RWPE2 (cell line): Measurements from ENCODE around the gene ZNF160.

Experiments used
- ATAC-seq: fragments of 200-7000 bp; cut with Tn5 transposase; 3 replicates; pipeline ENCODE4 v1.9.1; 2021; ENCODE audit warnings: low read depth
- DNase-seq: peaks from one replicate; pipeline ENCODE4 v3.0.0-alpha.2; 2020; ENCODE audit warnings: low spot score
- H3K27ac ChIP-seq: fragments of 450-650 bp; 2 replicates; pipeline ENCODE4 v1.5.1; 2017; ENCODE audit warnings: mild to moderate bottlenecking; ENCODE audit not compliant: poor library complexity, severe bottlenecking
- H3K27me3 ChIP-seq: fragments of 250-450 bp; sonication (Bioruptor Pico); 2 replicates; pipeline ENCODE4 v1.5.1; 2021; ENCODE audit warnings: mild to moderate bottlenecking, moderate library complexity; ENCODE audit not compliant: insufficient read depth, poor library complexity, severe bottlenecking
- H3K36me3 ChIP-seq: fragments of 250-450 bp; sonication (Bioruptor Pico); 2 replicates; pipeline ENCODE4 v1.5.1; 2020; ENCODE audit warnings: low read depth, mild to moderate bottlenecking, moderate library complexity
- H3K4me1 ChIP-seq: fragments of 250-450 bp; sonication (Bioruptor Pico); 2 replicates; pipeline ENCODE4 v1.5.1; 2021; ENCODE audit warnings: mild to moderate bottlenecking, moderate library complexity; ENCODE audit not compliant: insufficient read depth, poor library complexity, severe bottlenecking
- H3K4me3 ChIP-seq: fragments of 250-450 bp; sonication (Bioruptor Pico); 2 replicates; pipeline ENCODE4 v1.5.1; 2021; ENCODE audit warnings: mild to moderate bottlenecking, moderate library complexity; ENCODE audit not compliant: severe bottlenecking
- H3K9me3 ChIP-seq: fragments of 250-450 bp; sonication (Bioruptor Pico); 2 replicates; pipeline ENCODE4 v1.5.1; 2021; ENCODE audit warnings: mild to moderate bottlenecking, moderate library complexity; ENCODE audit not compliant: severe bottlenecking
- TF ChIP-seq, protein P1 (sequence below): fragments of 450-650 bp; IDR thresholded peaks from one replicate; pipeline ENCODE4 v1.5.1; 2017; ENCODE audit warnings: mild to moderate bottlenecking, moderate library complexity; ENCODE audit not compliant: poor library complexity, severe bottlenecking

The ZNF160 gene

DNA sequence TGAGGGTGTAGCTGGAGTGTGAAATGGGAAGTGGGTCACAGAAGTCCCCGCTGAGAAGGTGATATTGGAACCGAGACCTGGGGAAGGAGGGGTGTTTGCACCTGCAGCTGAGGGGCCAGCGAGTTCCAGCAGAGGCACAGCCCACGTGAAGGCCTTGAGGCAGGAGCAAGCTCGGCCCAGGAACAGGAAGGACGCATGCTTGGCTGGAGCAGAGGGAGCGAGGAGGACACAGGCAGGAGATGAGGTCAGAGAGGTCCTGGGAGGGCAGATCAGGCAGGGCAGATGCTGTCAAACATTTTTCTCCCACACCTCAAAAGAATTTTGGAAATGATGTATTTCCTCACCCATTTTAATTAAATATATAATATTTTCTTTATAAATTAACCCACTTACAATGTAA is 20.2 kb upstream of the ZNF160 start:
- Histone ChIP-seq H3K27me3 (no peaks in the 10 kb centered on the region), H3K4me1 (no peaks in the 10 kb centered on the region), H3K27ac (no peak overlapping the region), H3K36me3 (no peaks in the 10 kb centered on the region), H3K4me3 (no peak overlapping the region), H3K9me3 (peaks cover 1% of the 10 kb centered on the region)
- no peak for ATAC-seq
- TF ChIP-seq, protein P1, sequence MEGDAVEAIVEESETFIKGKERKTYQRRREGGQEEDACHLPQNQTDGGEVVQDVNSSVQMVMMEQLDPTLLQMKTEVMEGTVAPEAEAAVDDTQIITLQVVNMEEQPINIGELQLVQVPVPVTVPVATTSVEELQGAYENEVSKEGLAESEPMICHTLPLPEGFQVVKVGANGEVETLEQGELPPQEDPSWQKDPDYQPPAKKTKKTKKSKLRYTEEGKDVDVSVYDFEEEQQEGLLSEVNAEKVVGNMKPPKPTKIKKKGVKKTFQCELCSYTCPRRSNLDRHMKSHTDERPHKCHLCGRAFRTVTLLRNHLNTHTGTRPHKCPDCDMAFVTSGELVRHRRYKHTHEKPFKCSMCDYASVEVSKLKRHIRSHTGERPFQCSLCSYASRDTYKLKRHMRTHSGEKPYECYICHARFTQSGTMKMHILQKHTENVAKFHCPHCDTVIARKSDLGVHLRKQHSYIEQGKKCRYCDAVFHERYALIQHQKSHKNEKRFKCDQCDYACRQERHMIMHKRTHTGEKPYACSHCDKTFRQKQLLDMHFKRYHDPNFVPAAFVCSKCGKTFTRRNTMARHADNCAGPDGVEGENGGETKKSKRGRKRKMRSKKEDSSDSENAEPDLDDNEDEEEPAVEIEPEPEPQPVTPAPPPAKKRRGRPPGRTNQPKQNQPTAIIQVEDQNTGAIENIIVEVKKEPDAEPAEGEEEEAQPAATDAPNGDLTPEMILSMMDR = no peak
- no peak for DNase-seq

DNA sequence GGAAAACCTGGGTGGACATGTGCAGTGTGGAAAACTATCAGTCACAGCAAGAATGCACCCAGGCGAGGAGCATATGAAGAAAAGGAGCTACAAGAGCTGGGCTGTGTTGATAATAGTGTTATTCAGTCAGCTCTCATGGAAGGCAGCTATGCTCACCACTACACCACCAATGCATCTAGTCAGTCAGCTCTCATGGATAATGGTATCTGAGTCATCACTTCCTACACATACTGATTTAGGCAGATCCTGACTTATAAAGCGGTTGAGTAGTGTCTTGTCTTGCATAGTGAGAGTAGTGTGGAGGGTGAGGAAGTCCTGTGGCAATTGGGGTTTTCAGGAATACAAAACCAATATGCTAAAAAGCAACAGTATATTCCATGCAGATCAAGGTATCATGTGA is 9.1 kb upstream of the ZNF160 start:
- no peaks in the 10 kb centered on the region for H3K9me3 ChIP-seq
- ATAC-seq = no peak

DNA sequence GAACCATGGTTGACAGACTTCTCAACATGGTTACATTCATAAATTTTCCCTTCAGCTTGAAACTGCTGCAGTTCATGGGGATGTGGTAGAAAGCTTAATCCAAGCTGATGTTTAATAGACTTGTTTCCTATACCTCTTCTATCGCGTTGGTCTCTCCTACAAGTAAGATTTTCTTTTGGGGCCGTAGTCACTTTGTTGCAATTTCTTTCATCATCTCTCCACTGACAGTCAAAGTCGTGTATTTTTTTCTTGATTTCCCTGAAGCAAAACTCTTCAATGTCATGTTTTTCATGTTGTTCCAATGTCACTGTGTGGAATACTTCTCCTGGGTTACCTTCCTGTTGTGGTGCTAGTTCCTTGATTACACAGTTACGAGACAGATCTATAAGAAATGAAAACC is 6.3 kb upstream of the ZNF160 start:
- ATAC-seq = no peak
- no peak overlapping the region for H3K27ac ChIP-seq

More for the DNA sequence above, 9.1 kb upstream of the ZNF160 start:
- TF ChIP-seq, protein P1 = no peak
- no peak for DNase-seq
- Histone ChIP-seq H3K4me3 (no peak overlapping the region), H3K27me3 (no peaks in the 10 kb centered on the region), H3K36me3 (peaks cover 13% of the 10 kb centered on the region; the same call in 1 of the 2 replicates), H3K27ac (no peak overlapping the region), H3K4me1 (no peaks in the 10 kb centered on the region)

DNA sequence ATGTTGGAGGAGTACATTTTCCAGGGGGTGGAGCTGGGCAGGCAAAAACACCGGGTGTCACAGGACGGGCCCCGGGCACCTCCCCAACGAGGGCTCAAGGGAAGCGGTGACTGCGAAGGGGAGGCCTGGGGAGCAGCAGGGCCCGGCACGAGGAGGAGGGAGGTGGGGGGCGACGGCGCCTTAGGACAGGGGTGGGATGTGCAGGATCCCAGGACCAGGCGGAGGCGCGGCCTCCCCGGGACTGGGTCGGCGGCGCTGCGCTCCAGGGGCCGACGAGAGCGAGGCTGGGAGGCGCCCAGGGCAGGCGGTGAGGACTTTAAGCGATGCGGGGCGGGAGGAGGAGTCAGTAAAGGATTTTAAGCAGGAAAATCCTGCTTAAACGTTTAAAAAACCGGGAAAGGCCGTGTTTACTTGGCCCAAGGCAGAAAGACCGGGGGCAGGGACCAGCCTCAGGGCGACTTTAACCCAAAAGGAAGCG is 427 bp downstream of the ZNF160 start:
- H3K36me3 ChIP-seq = peaks cover 21% of the 10 kb centered on the region
- ATAC-seq = peak; percentile 41

More for the DNA sequence above, 6.3 kb upstream of the ZNF160 start:
- H3K36me3 ChIP-seq = peaks cover 13% of the 10 kb centered on the region; the same call in 1 of the 2 replicates
- H3K9me3 ChIP-seq = no peaks in the 10 kb centered on the region
- no peaks in the 10 kb centered on the region for H3K27me3 ChIP-seq
- H3K4me3 ChIP-seq = no peak overlapping the region
- no peaks in the 10 kb centered on the region for H3K4me1 ChIP-seq
- TF ChIP-seq, protein P1 = no peak
- no peak for DNase-seq

DNA sequence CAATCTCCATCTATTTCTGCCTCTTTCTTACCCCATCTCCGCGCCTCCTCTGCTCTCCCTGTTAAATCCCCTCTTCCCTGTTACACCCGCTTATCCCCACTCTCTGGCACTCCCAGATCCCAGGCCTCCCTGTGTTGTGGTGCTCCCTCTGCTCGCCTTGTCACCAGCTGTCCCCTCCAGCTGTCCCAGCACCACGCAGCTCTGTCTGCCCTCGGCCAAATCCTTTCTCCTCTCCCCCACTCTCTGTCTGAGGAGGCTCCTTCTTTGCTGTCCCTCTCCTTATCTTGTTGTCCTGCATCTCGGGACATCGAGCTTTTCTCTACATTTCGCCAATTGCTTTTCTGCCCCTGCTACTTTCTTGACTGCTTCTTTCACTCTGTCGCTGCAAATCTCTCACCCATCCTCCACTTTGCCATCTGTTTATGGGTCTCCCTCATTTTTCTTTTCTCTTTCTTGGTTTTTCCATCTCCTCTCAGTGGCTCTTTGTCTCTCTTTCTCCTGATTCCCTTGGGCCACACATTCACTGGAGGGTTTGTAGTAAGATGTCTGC is 941 bp downstream of the ZNF160 start:
- no peak for DNase-seq
- peaks cover 7% of the 10 kb centered on the region for H3K4me1 ChIP-seq
- H3K27ac ChIP-seq = peak overlapping the region; percentile 59
- peak overlapping the region; percentile 60 for H3K4me3 ChIP-seq
- no peak for ATAC-seq
- no peaks in the 10 kb centered on the region for H3K9me3 ChIP-seq
- TF ChIP-seq, protein P1 = no peak
- no peaks in the 10 kb centered on the region for H3K27me3 ChIP-seq
- peaks cover 26% of the 10 kb centered on the region for H3K36me3 ChIP-seq

More for the DNA sequence above, 427 bp downstream of the ZNF160 start:
- TF ChIP-seq, protein P1 = no peak
- Histone ChIP-seq H3K27me3 (no peaks in the 10 kb centered on the region), H3K27ac (peak overlapping the region; percentile 59), H3K9me3 (no peaks in the 10 kb centered on the region), H3K4me1 (peaks cover 7% of the 10 kb centered on the region), H3K4me3 (peak overlapping the region; percentile 60)
- DNase-seq = no peak
